ENCODE measurements around the gene TNK2. TPM values are rescaled to one million over a fixed set of nuclear protein-coding genes. Genes with fewer than 3 reads are reported as not detected.

Gene TNK2
- total and polyA plus RNA-seq, 2 of the 13 experiments (the other 11 are each of a cell fraction or from before 2014, with no cell fraction given) = 4.6 to 5.8 TPM

- TF ChIP-seq ZBTB44 (CRISPR knock-in tag; IDR thresholded peaks at IDR 0.05) = no peak
- TF ChIP-seq KDM6A (CRISPR knock-in tag; IDR thresholded peaks at IDR 0.05; ENCODE audit: low read depth) = no peak
- no peak for TF ChIP-seq GZF1 (CRISPR knock-in tag; IDR thresholded peaks at IDR 0.05)
- TF ChIP-seq PITX1 (CRISPR knock-in tag; IDR thresholded peaks at IDR 0.05) = no peak
- TF ChIP-seq ZNF792 (CRISPR knock-in tag; IDR thresholded peaks at IDR 0.05) = no peak
- peak; percentile 19; the same call in 1 of the 2 replicates for TF ChIP-seq BCL6 (CRISPR knock-in tag; IDR thresholded peaks at IDR 0.05)
- TF ChIP-seq ZFP1 (CRISPR knock-in tag; IDR thresholded peaks at IDR 0.05) = no peak
- TF ChIP-seq ZNF841 (CRISPR knock-in tag; IDR thresholded peaks at IDR 0.05; ENCODE audit: borderline replicate concordance) = no peak
- TF ChIP-seq NFYB (CRISPR knock-in tag; IDR thresholded peaks at IDR 0.05) = no peak
- TF ChIP-seq REPIN1 (CRISPR knock-in tag; IDR thresholded peaks at IDR 0.05; ENCODE audit: borderline replicate concordance, low read depth) = no peak
- TF ChIP-seq CEBPG (CRISPR knock-in tag; IDR thresholded peaks at IDR 0.05) = peak; percentile 29; the same call in 1 of the 2 replicates
- no peak for TF ChIP-seq TEAD2 (CRISPR knock-in tag; IDR thresholded peaks at IDR 0.05)
- no peak; the same call in 1 of the 2 replicates for TF ChIP-seq IKZF5 (CRISPR knock-in tag; IDR thresholded peaks at IDR 0.05)
- TF ChIP-seq ZNF407 (CRISPR knock-in tag; IDR thresholded peaks at IDR 0.05; ENCODE audit: not compliant biosample characterization) = no peak
- no peak for TF ChIP-seq ZNF280D (CRISPR knock-in tag; IDR thresholded peaks at IDR 0.05)
- TF ChIP-seq ZNF30 (CRISPR knock-in tag; IDR thresholded peaks at IDR 0.05) = no peak
Measured at GRCh38 chr3:195847055-195847950, 61.0 kb downstream of the TNK2 start (continued).
